HG03103 (cell line): ENCODE measurements around the gene SELENOO.

Source experiments
- ATAC-seq: cut with Tn5 transposase; IDR thresholded peaks from one replicate; pipeline ENCODE4 v1.9.1; 2021; ENCODE audit warnings: low read depth; ENCODE audit not compliant: unreplicated experiment

SELENOO gene

GRCh38 chr22:50262460-50262911 lies 61.7 kb downstream of the SELENOO start:
- ATAC-seq: no peak

GRCh38 chr22:50262973-50263617 lies 62.3 kb downstream of the SELENOO start:
- no peak for ATAC-seq

GRCh38 chr22:50264104-50264745 lies 63.4 kb downstream of the SELENOO start:
- no peak for ATAC-seq

GRCh38 chr22:50264946-50265669 lies 64.3 kb downstream of the SELENOO start:
- ATAC-seq: no peak

GRCh38 chr22:50266994-50267393 lies 66.2 kb downstream of the SELENOO start:
- no peak for ATAC-seq
